A549 (cell line): ENCODE results near the gene CABP4. TPM values are rescaled to one million over a fixed set of nuclear protein-coding genes. Genes with fewer than 3 reads are reported as not detected.

Experiments
- ATAC-seq, 2 experiments: fragments of 200-7000 bp in 1 of 2; fragments of >200 bp in 1 of 2; cut with Nextera tagmentation in 1 of 2; cut with Tn5 transposase in 1 of 2; 3 replicates each; pipeline versions ENCODE4 v1.8.0 to v1.9.1; 2018 to 2020; ENCODE audit warnings: mild to moderate bottlenecking in 1 of 2, moderate library complexity in 1 of 2
- CTCF ChIA-PET: fragments of 300-600 bp; sonication (Branson Sonifier 250); formaldehyde crosslinking; extraction: SDS; loops from one replicate; lab custom pipeline; 2021; ENCODE audit warnings: antibody characterized with exemption, inconsistent platforms; lab: Yijun Ruan, JAX
- POLR2A ChIA-PET: fragments of 350-600 bp; formaldehyde crosslinking; extraction: SDS; loops from one replicate; lab custom pipeline; 2021; ENCODE audit warnings: antibody characterized with exemption, inconsistent platforms; lab: Yijun Ruan, JAX
- DNase-seq, 2 experiments: peaks; one replicate each; pipeline versions ENCODE4 v3.0.0 to v3.0.0-alpha.2; 2011 to 2016; ENCODE audit warnings: low read depth in 1 of 2, low spot score in 1 of 2
- FAIRE-seq: peaks from 2 replicates; lab custom pipeline; 2011; peaks lifted over from hg19 to GRCh38; lab: Jason Lieb, UNC
- H3K27ac ChIP-seq, 2 experiments: fragments of >200 bp; sonication (Bioruptor Twin); formaldehyde crosslinking; 3 replicates each; pipeline ENCODE4 v1.5.1; 2016 to 2017
- H3K4me1 ChIP-seq: fragments of >200 bp; sonication (Bioruptor Twin); formaldehyde crosslinking; 3 replicates; pipeline ENCODE4 v1.6.1; 2016
- H3K4me2 ChIP-seq: fragments of >200 bp; sonication (Bioruptor Twin); formaldehyde crosslinking; 3 replicates; pipeline ENCODE4 v1.6.1; 2016
- H3K4me3 ChIP-seq: fragments of >200 bp; sonication (Bioruptor Twin); formaldehyde crosslinking; 3 replicates; pipeline ENCODE4 v1.5.1; 2016
- H3K9me3 ChIP-seq: fragments of >200 bp; sonication (Bioruptor Twin); formaldehyde crosslinking; 3 replicates; pipeline ENCODE4 v1.6.1; 2016
- CHD4 ChIP-seq: fragments of 200-600 bp; sonication (generic); IDR thresholded peaks from 2 replicates; pipeline ENCODE4 v1.6.1; 2016; ENCODE audit warnings: antibody characterized with exemption, mild to moderate bottlenecking, borderline replicate concordance
- ESRRA ChIP-seq: fragments of 150-350 bp; IDR thresholded peaks from 2 replicates; pipeline ENCODE4 v1.6.1; 2014; ENCODE audit warnings: mild to moderate bottlenecking, low read length, borderline replicate concordance
- HEYL ChIP-seq: fragments of 250-450 bp; sonication (Bioruptor Pico); IDR thresholded peaks from 2 replicates; pipeline ENCODE4 v1.8.0; 2021; ENCODE audit warnings: mild to moderate bottlenecking, moderate library complexity
- HOXB13 ChIP-seq: fragments of 250-450 bp; sonication (Bioruptor Pico); IDR thresholded peaks from 2 replicates; pipeline ENCODE4 v1.5.0; 2020; ENCODE audit warnings: low read depth, mild to moderate bottlenecking, moderate library complexity
- HOXB5 ChIP-seq: fragments of 250-450 bp; sonication (Bioruptor Pico); IDR thresholded peaks from 2 replicates; pipeline ENCODE4 v1.5.0; 2020; ENCODE audit warnings: mild to moderate bottlenecking, moderate library complexity
- MYC ChIP-seq: IDR thresholded peaks from 2 replicates; pipeline ENCODE4 v1.6.1; 2012; ENCODE audit warnings: mild to moderate bottlenecking, inconsistent platforms, low read length, improper control_type of control experiment, borderline replicate concordance
- NPAS2 ChIP-seq: fragments of 250-450 bp; sonication (Bioruptor Pico); IDR thresholded peaks from 2 replicates; pipeline ENCODE4 v1.8.0; 2022; ENCODE audit warnings: mild to moderate bottlenecking, moderate library complexity, borderline replicate concordance
- NR3C1 ChIP-seq: fragments of >200 bp; sonication (Bioruptor Twin); formaldehyde crosslinking; IDR thresholded peaks from 3 replicates; pipeline ENCODE4 v1.6.1; 2017
- POLR2A ChIP-seq: IDR thresholded peaks from 2 replicates; pipeline ENCODE4 v1.6.1; 2012; ENCODE audit warnings: mild to moderate bottlenecking, low read length
- RCOR1 ChIP-seq: fragments of 150-350 bp; IDR thresholded peaks from 2 replicates; pipeline ENCODE4 v1.6.1; 2014; ENCODE audit warnings: antibody characterized with exemption, low read length, low read depth
- ZFP36 ChIP-seq: fragments of 450-650 bp; IDR thresholded peaks from 2 replicates; pipeline ENCODE4 v1.6.1; 2014; ENCODE audit warnings: borderline replicate concordance; ENCODE audit not compliant: partially characterized antibody
- ZSCAN20 ChIP-seq: fragments of 250-450 bp; sonication (Bioruptor Pico); IDR thresholded peaks from 2 replicates; pipeline ENCODE4 v1.8.0; 2022; ENCODE audit warnings: mild to moderate bottlenecking, moderate library complexity
- WGBS: methylation state at CpG from one replicate; pipeline ENCODE4 v1.1.6; 2017; ENCODE audit errors: missing lambda C conversion rate; 5-methylcytosine and 5-hydroxymethylcytosine counted together
- polyA plus RNA-seq, 4 experiments: library from polyadenylated mRNA; depleted of rRNA in 3 of 4; stranded (reverse); fragments of >200 nt; fragmentation: RNase III in 1 of 4; extraction: RNeasy Plus Mini Kit Qiagen cat#74134 plus additional on column Dnase treatment in 1 of 4; gene quantifications; 2 replicates in 3 of 4; 3 replicates in 1 of 4; pipeline ENCODE4 v1.2.3, GENCODE V29; 2011 to 2017
- TF ChIP-seq, protein P1 (sequence below): fragments of 200-600 bp; sonication (generic); IDR thresholded peaks from 2 replicates; pipeline ENCODE4 v1.6.1; 2016; ENCODE audit warnings: antibody characterized with exemption, mild to moderate bottlenecking, moderate library complexity
- TF ChIP-seq, protein P2 (sequence below): fragments of >200 bp; sonication (Bioruptor Twin); formaldehyde crosslinking; IDR thresholded peaks from 3 replicates; pipeline ENCODE4 v1.6.1; 2016
- TF ChIP-seq, protein P3 (sequence below): fragments of >200 bp; sonication (Bioruptor Twin); formaldehyde crosslinking; IDR thresholded peaks from 2 replicates; pipeline ENCODE4 v1.6.1; 2016
- TF ChIP-seq, protein P4 (sequence below): IDR thresholded peaks from 2 replicates; pipeline ENCODE4 v1.6.1; 2012
- TF ChIP-seq, protein P5 (sequence below): fragments of 250-450 bp; sonication (Bioruptor Pico); IDR thresholded peaks from 2 replicates; pipeline ENCODE4 v1.5.0; 2020; ENCODE audit warnings: low read depth, mild to moderate bottlenecking, moderate library complexity

The CABP4 gene
- polyA plus RNA-seq, 2 of the 4 experiments (the other 2 are of a cell fraction) = not detected

DNA sequence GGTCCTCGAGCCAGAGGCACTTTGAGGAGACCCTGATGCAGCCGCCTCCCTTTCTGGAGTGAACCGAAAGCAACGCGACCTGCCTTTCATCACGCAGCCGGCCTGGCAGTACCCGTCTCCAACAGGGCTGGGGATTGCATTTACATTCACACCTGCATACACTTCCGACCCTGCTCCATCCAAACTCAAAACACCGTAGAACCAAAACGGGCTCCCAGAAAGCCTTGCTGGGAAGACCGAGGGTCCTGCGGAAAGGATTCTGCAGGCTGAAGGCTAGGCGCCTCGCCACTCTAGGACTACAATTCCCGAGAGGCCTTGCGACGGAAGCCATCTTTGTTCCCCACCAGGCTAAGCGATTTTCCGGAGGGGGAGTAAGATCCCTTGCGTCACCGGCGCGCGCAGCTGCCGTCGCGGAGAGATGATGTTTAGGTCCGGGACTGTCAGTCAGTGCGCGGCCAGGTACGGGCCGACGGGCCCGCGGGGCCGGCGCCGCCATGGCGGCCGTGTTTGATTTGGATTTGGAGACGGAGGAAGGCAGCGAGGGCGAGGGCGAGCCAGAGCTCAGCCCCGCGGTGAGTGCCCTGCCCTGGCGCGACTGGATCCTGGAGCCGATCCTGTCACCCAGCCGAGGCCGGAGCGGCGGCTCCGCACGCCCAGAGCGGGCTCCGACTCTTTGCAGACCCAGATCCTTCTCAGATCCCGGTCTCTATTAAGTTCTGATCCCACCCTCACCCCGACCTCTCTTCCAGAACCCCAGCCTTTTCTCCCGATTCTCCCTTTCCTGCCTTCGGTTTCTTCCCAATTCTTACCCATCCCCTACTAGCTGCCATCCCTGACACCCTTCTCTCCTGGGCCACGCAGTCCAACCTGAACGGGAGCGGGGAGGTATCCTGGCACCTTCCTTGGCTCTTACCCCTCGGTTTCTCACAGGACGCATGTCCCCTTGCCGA lies 26.8 kb upstream of the CABP4 start, which contains the start of gene RPS6KB2 (continued):
- TF ChIP-seq, protein P1, sequence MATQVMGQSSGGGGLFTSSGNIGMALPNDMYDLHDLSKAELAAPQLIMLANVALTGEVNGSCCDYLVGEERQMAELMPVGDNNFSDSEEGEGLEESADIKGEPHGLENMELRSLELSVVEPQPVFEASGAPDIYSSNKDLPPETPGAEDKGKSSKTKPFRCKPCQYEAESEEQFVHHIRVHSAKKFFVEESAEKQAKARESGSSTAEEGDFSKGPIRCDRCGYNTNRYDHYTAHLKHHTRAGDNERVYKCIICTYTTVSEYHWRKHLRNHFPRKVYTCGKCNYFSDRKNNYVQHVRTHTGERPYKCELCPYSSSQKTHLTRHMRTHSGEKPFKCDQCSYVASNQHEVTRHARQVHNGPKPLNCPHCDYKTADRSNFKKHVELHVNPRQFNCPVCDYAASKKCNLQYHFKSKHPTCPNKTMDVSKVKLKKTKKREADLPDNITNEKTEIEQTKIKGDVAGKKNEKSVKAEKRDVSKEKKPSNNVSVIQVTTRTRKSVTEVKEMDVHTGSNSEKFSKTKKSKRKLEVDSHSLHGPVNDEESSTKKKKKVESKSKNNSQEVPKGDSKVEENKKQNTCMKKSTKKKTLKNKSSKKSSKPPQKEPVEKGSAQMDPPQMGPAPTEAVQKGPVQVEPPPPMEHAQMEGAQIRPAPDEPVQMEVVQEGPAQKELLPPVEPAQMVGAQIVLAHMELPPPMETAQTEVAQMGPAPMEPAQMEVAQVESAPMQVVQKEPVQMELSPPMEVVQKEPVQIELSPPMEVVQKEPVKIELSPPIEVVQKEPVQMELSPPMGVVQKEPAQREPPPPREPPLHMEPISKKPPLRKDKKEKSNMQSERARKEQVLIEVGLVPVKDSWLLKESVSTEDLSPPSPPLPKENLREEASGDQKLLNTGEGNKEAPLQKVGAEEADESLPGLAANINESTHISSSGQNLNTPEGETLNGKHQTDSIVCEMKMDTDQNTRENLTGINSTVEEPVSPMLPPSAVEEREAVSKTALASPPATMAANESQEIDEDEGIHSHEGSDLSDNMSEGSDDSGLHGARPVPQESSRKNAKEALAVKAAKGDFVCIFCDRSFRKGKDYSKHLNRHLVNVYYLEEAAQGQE = no peak; the same call in 1 of the 2 replicates
- TF ChIP-seq, protein P2, sequence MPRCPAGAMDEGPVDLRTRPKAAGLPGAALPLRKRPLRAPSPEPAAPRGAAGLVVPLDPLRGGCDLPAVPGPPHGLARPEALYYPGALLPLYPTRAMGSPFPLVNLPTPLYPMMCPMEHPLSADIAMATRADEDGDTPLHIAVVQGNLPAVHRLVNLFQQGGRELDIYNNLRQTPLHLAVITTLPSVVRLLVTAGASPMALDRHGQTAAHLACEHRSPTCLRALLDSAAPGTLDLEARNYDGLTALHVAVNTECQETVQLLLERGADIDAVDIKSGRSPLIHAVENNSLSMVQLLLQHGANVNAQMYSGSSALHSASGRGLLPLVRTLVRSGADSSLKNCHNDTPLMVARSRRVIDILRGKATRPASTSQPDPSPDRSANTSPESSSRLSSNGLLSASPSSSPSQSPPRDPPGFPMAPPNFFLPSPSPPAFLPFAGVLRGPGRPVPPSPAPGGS = 0 out of 3 replicates have a peak, but pooled peaks have one; percentile 51
- TF ChIP-seq CHD4 (no peak), RCOR1 (no peak), NR3C1 (no peak), ZFP36 (no peak), ESRRA (no peak)

DNA sequence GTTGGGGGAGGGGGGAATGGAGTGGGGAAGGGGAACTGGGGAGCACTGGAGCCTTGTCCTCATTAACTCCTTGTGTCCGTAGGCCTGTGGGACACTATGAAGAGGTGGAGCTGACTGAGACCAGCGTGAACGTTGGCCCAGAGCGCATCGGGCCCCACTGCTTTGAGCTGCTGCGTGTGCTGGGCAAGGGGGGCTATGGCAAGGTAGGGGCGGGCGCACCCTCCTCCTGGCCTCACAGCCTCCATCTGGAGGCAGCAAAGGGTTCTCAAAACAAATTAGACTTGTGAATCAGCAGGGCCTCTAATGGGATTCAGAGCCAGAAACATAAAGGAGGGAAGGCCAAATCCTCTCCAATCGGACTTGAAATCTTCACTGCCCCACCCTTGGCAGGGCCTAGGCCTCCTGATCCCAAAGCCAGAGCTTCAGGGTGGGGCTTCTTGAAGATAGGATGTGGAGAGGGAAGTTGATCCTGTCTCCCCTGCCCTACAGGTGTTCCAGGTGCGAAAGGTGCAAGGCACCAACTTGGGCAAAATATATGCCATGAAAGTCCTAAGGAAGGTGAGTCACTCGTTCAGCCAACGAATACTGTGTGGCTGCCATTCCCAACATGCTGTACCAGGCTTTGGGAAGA lies 26.0 kb upstream of the CABP4 start:
- TF ChIP-seq, protein P1 = no peak
- TF ChIP-seq MYC (no peak), HOXB13 (CRISPR knock-in tag) (no peak)
- TF ChIP-seq, all 56 proteins: peak for 0
- Histone ChIP-seq H3K4me1 (peaks cover 11% of the 10 kb centered on the region; the same call in 2 of the 3 replicates), H3K4me3 (peak overlapping the region; percentile 73), H3K27ac (peak overlapping the region; percentile 77 to 94), H3K9me3 (no peaks in the 10 kb centered on the region), H3K4me2 (peak overlapping the region; percentile 85)
- 48% methylated on average over 12 of the region's 12 CpGs for WGBS
- DNase-seq (no peak), FAIRE-seq (no peak), ATAC-seq (peak in 1 of 2 experiments; percentile 8; a peak in 3 of 6 replicates)
- POLR2A ChIA-PET = interaction anchor here (0.5 to 1.6 kb wide), 5 partner anchors 10 to 815 kb away, joined by 3 to 5 read pairs (median 4); partner anchors contain the start of gene AIP
- CTCF ChIA-PET = interaction anchor here (0.7 to 1.4 kb wide), 6 partner anchors 9 to 167 kb away, joined by 3 to 6 read pairs (median 3); partner anchors contain the start of genes PPP1CA and PTPRCAP

DNA sequence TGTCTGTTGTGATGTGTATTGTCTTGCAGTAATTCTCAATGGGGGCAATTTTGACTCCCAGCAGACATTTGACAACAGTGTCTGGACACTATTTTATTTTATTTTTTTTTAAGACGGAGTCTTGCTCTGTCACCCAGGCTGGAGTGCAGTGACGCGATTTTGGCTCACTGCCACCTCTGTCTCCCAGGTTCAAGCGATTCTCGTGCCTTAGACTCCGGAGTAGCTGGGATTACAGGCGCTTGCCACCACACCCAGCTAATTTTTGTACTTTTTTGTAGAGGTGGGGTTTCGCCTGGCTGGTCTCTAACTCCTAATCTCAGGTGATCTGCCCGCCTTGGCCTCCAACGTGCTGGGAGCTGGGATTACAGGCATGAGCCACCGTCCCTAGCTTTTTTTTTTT lies 25.4 kb upstream of the CABP4 start:
- Histone ChIP-seq H3K4me3 (no peak overlapping the region), H3K9me3 (no peaks in the 10 kb centered on the region), H3K27ac (no peak overlapping the region), H3K4me2 (peak overlapping the region; percentile 85), H3K4me1 (peaks cover 11% of the 10 kb centered on the region; the same call in 2 of the 3 replicates)
- CTCF ChIA-PET = interaction anchor here (0.7 to 1.6 kb wide), 4 partner anchors 9 to 167 kb away, joined by 3 to 5 read pairs (median 4); no protein-coding TSS in a partner anchor
- WGBS = 86% methylated on average over 11 of the region's 11 CpGs
- POLR2A ChIA-PET = no interaction called here
- ATAC-seq = no peak
- no peak for DNase-seq
- no peak for FAIRE-seq
- TF ChIP-seq, protein P3, sequence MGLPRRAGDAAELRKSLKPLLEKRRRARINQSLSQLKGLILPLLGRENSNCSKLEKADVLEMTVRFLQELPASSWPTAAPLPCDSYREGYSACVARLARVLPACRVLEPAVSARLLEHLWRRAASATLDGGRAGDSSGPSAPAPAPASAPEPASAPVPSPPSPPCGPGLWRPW = no peak
- no peak for TF ChIP-seq HEYL (CRISPR knock-in tag)
- TF ChIP-seq ZFP36 = no peak
- TF ChIP-seq POLR2A = no peak
- no peak for TF ChIP-seq HOXB5
- TF ChIP-seq NPAS2 (CRISPR knock-in tag) = no peak
- TF ChIP-seq HOXB13 (CRISPR knock-in tag) = no peak
- TF ChIP-seq ZSCAN20 (CRISPR knock-in tag) = no peak
- TF ChIP-seq, protein P2 = no peak
- TF ChIP-seq, protein P4, sequence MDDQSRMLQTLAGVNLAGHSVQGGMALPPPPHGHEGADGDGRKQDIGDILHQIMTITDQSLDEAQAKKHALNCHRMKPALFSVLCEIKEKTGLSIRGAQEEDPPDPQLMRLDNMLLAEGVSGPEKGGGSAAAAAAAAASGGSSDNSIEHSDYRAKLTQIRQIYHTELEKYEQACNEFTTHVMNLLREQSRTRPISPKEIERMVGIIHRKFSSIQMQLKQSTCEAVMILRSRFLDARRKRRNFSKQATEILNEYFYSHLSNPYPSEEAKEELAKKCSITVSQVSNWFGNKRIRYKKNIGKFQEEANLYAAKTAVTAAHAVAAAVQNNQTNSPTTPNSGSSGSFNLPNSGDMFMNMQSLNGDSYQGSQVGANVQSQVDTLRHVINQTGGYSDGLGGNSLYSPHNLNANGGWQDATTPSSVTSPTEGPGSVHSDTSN = no peak
- TF ChIP-seq, protein P5, sequence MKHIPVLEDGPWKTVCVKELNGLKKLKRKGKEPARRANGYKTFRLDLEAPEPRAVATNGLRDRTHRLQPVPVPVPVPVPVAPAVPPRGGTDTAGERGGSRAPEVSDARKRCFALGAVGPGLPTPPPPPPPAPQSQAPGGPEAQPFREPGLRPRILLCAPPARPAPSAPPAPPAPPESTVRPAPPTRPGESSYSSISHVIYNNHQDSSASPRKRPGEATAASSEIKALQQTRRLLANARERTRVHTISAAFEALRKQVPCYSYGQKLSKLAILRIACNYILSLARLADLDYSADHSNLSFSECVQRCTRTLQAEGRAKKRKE (CRISPR knock-in tag) = no peak
